Panc1 (cell line): ENCODE measurements around the gene WDFY3. TPM values are rescaled to one million over a fixed set of nuclear protein-coding genes. Genes with fewer than 3 reads are reported as not detected.

Source experiments
- ATAC-seq: fragments of 200-7000 bp; cut with Tn5 transposase; 2 replicates; pipeline ENCODE4 v1.9.1; 2020; ENCODE audit warnings: mild to moderate bottlenecking, moderate library complexity
- BruUV-seq: library from RNA; stranded (reverse); fragments of 400-500 nt; replicated peaks from 2 replicates; lab custom pipeline; 2021; lab: Mats Ljungman, UMichigan
- CTCF ChIA-PET: fragments of 300-600 bp; sonication (Branson Sonifier 250); formaldehyde crosslinking; loops from one replicate; lab custom pipeline; 2022; ENCODE audit warnings: antibody characterized with exemption; lab: Charles Lee
- POLR2A ChIA-PET: fragments of 300-600 bp; sonication (Branson Sonifier 250); formaldehyde crosslinking; loops from one replicate; lab custom pipeline; 2022; ENCODE audit warnings: antibody characterized with exemption; lab: Charles Lee
- DNase-seq: peaks from one replicate; pipeline ENCODE4 v3.0.0-alpha.2; 2010; ENCODE audit warnings: low read depth, low spot score
- H3K27ac ChIP-seq: 2 replicates; pipeline ENCODE4 v1.5.1; 2011; ENCODE audit warnings: mild to moderate bottlenecking, low read length, inconsistent platforms
- H3K27me3 ChIP-seq: fragments of 200-500 bp; sonication (Bioruptor generic); 2 replicates; pipeline ENCODE4 v1.6.0; 2014; ENCODE audit warnings: low read length, inconsistent platforms; ENCODE audit not compliant: control insufficient read depth, insufficient read depth
- H3K36me3 ChIP-seq: fragments of 200-500 bp; sonication (Bioruptor generic); 2 replicates; pipeline ENCODE4 v1.5.1; 2014; ENCODE audit warnings: inconsistent platforms, mild to moderate bottlenecking, low read length, moderate library complexity; ENCODE audit not compliant: control insufficient read depth, insufficient read depth
- H3K4me1 ChIP-seq: 2 replicates; pipeline ENCODE4 v1.5.1; 2011; ENCODE audit warnings: inconsistent platforms, mild to moderate bottlenecking, low read length, moderate library complexity; ENCODE audit not compliant: control insufficient read depth, insufficient read depth
- H3K4me3 ChIP-seq, 2 experiments: 2 replicates each; pipeline ENCODE4 v1.5.1; 2011 to 2012; ENCODE audit warnings: low read depth in 2 of 2, low read length in 2 of 2, mild to moderate bottlenecking in 2 of 2, inconsistent platforms in 1 of 2, moderate library complexity in 1 of 2
- H3K9me3 ChIP-seq: fragments of 200-500 bp; sonication (Bioruptor generic); 2 replicates; pipeline ENCODE4 v1.5.1; 2014; ENCODE audit warnings: low read depth, mild to moderate bottlenecking, inconsistent platforms, low read length, moderate library complexity; ENCODE audit not compliant: control insufficient read depth, insufficient read depth
- CTCF ChIP-seq: fragments of 450-650 bp; IDR thresholded peaks from 2 replicates; pipeline ENCODE4 v1.5.1; 2017; ENCODE audit warnings: mild to moderate bottlenecking
- POLR2AphosphoS5 ChIP-seq: IDR thresholded peaks from 2 replicates; pipeline ENCODE4 v1.6.1; 2012; ENCODE audit warnings: mild to moderate bottlenecking, low read depth, low read length, moderate library complexity
- REST ChIP-seq, 2 experiments: IDR thresholded peaks; 2 replicates each; pipeline ENCODE4 v1.6.1; 2011 to 2012; ENCODE audit warnings: low read depth in 2 of 2, control low read depth in 1 of 2, low read length in 1 of 2, mild to moderate bottlenecking in 1 of 2, moderate library complexity in 1 of 2; ENCODE audit not compliant: insufficient read depth in 1 of 2
- SIN3A ChIP-seq: IDR thresholded peaks from 2 replicates; pipeline ENCODE4 v1.6.1; 2012; ENCODE audit warnings: low read depth, mild to moderate bottlenecking, low read length, moderate library complexity, borderline replicate concordance; ENCODE audit not compliant: insufficient read depth
- TCF7L2 ChIP-seq: IDR thresholded peaks from 2 replicates; pipeline ENCODE4 v1.6.1; 2011; ENCODE audit warnings: mild to moderate bottlenecking, low read depth, low read length, inconsistent platforms
- in situ Hi-C: cut with HindIII; loops from 2 replicates; pipeline ENCODE4 v1.10.0; 2016; ENCODE audit warnings: low sequenced_read_pairs, low pct_unique_long_range_greater_than_20kb
- intact Hi-C: fragments of 100-400 bp; cut with micrococcal nuclease; formaldehyde crosslinking; loops from one replicate; pipeline ENCODE4 v1.10.0; 2022; ENCODE audit not compliant: unreplicated experiment
- total RNA-seq: library from RNA; stranded (reverse); gene quantifications from one replicate; pipeline ENCODE4 v1.2.1, GENCODE V29; 2021; ENCODE audit not compliant: unreplicated experiment

The WDFY3 gene
- total RNA-seq, 1 experiment from 2014 or later, result 47.8 TPM

GRCh38 chr4:84985952-84986351 lies 19.5 kb upstream of the WDFY3 start:
- Histone ChIP-seq H3K4me3 (no peak overlapping the region), H3K27me3 (no peaks in the 10 kb centered on the region), H3K27ac (no peak overlapping the region), H3K4me1 (no peaks in the 10 kb centered on the region), H3K36me3 (no peaks in the 10 kb centered on the region), H3K9me3 (no peaks in the 10 kb centered on the region)
- ATAC-seq (no peak), DNase-seq (no peak)
- ChIA-PET CTCF (no interaction called here), POLR2A (no interaction called here)
- intact Hi-C loops (loop anchor here (5.0 kb wide), 1 partner anchor 761 kb away; no protein-coding TSS in a partner anchor), in situ Hi-C loops (no loop called here)
- BruUV-seq, result no TSS peak
- TF ChIP-seq CTCF, result no peak
- TF ChIP-seq TCF7L2, result no peak
- TF ChIP-seq SIN3A, result no peak
- no peak for TF ChIP-seq POLR2AphosphoS5
- TF ChIP-seq REST (IDR thresholded peaks at IDR 0.05; ENCODE audit: insufficient read depth in 1 of 2, low read depth in 2 of 2, low read length in 1 of 2), result no peak

- Histone ChIP-seq H3K9me3 (no peaks in the 10 kb centered on the region), H3K4me3 (no peak overlapping the region), H3K27ac (no peak overlapping the region), H3K36me3 (no peaks in the 10 kb centered on the region), H3K4me1 (no peaks in the 10 kb centered on the region), H3K27me3 (no peaks in the 10 kb centered on the region)
- BruUV-seq, result no TSS peak
- ChIA-PET CTCF (no interaction called here), POLR2A (no interaction called here)
- no peak for TF ChIP-seq REST (IDR thresholded peaks at IDR 0.05; ENCODE audit: insufficient read depth in 1 of 2, low read depth in 2 of 2, low read length in 1 of 2)
- no peak for TF ChIP-seq TCF7L2
- TF ChIP-seq SIN3A, result no peak
- TF ChIP-seq POLR2AphosphoS5, result no peak
- TF ChIP-seq CTCF, result no peak
- intact Hi-C loops (no loop called here), in situ Hi-C loops (no loop called here)
- ATAC-seq (no peak), DNase-seq (no peak)
Observed at GRCh38 chr4:84977396-84977795, 10.9 kb upstream of the WDFY3 start.
